SK-N-MC (cell line): ENCODE measurements around the gene TPRG1L.

Source experiments
- DNase-seq: peaks from one replicate; pipeline ENCODE4 v3.0.0-alpha.2; 2011; ENCODE audit warnings: low read depth, low spot score
- H3K27ac ChIP-seq: fragments of 200-600 bp; sonication (generic); 2 replicates; pipeline ENCODE4 v1.5.1; 2016; ENCODE audit warnings: mixed run types
- H3K36me3 ChIP-seq: fragments of 200-600 bp; sonication (generic); 2 replicates; pipeline ENCODE4 v1.6.1; 2017; ENCODE audit warnings: antibody characterized with exemption, low read length, mixed read lengths; ENCODE audit not compliant: insufficient read depth
- H3K4me3 ChIP-seq: fragments of 200-600 bp; sonication (generic); 2 replicates; pipeline ENCODE4 v1.5.1; 2016
- H3K9ac ChIP-seq: fragments of 200-600 bp; sonication (generic); 2 replicates; pipeline ENCODE4 v1.8.0; 2017; ENCODE audit warnings: mixed run types, mixed read lengths; ENCODE audit not compliant: insufficient read length
- H3K9me3 ChIP-seq: fragments of 200-600 bp; sonication (generic); 2 replicates; pipeline ENCODE4 v1.6.1; 2017; ENCODE audit warnings: low read depth, mild to moderate bottlenecking, antibody characterized with exemption, low read length, moderate library complexity, mixed read lengths
- EZH2 ChIP-seq: fragments of 200-600 bp; sonication (generic); IDR thresholded peaks from one replicate; pipeline ENCODE4 v1.6.1; 2017; ENCODE audit warnings: antibody characterized with exemption
- FOXP2 ChIP-seq: optimal IDR thresholded peaks from 2 replicates; pipeline ENCODE3; 2011; ENCODE audit warnings: mild to moderate bottlenecking, moderate library complexity; ENCODE audit not compliant: insufficient read depth; ENCODE audit errors: extremely low read length, control extremely low read depth
- POLR2AphosphoS5 ChIP-seq: IDR thresholded peaks from 2 replicates; pipeline ENCODE4 v1.6.1; 2012; ENCODE audit warnings: mild to moderate bottlenecking, low read depth, low read length, borderline replicate concordance

TPRG1L gene

DNA sequence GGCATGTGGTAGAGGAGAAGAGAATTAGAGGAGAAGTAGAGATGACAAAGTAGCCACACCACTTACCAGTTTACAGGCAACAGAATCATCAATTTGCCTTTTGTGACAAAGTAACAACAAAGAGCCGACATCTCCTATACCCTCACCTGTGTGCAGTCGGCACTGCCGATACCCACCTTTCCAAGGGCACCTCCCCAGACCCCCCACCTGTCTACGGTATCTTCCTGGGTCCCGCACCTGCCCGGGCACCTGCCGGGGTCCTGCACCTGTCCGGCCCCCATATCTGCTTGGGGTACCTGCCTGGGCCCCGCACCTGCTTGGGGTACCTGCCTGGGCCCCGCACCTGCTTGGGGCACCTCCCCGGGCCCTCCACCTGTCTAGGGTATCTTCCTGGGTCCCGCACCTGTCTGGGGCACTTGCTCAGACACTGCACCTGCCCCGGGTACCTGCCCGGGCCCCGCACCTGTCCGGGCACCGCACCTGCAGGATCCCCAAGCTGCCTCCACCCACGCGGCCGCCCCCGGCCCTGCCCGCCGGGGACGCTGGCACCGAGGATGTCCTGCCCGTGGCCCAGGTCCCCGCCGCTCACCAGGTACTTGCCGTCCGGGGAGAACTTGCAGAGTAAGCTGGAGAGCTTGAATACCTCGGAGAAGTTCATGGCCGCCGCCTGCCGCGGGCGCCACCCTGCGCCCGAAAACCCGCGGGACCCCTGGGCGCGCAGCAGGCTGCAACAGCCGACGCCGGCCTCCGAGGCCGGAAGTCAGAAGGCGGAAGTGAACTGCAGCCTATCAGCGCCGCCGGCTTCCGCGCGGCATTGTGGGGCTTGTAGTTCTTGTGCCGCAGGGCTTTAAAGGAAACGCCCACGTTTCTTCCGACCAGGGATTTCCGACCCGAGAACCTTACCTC, 24.8 kb downstream of the TPRG1L start, which contains the start of gene WRAP73:
TSS of gene WRAP73 (minus strand) at position 762 of the 906 bp plus-strand sequence. CDS start at position 658, 104 bp downstream.
- peak within 1 kb of the TSS; percentile 94 for H3K4me3 ChIP-seq
- H3K9me3 ChIP-seq = no peaks in the 10 kb centered on the region
- no peak within 1 kb of the TSS for H3K27ac ChIP-seq
- TF ChIP-seq POLR2AphosphoS5 = peak; percentile 90
- no peak for TF ChIP-seq EZH2
- H3K9ac ChIP-seq = peak within 1 kb of the TSS; percentile 88
- H3K36me3 ChIP-seq = peaks cover 14% of the 10 kb centered on the region
- DNase-seq = peak; percentile 56

DNA sequence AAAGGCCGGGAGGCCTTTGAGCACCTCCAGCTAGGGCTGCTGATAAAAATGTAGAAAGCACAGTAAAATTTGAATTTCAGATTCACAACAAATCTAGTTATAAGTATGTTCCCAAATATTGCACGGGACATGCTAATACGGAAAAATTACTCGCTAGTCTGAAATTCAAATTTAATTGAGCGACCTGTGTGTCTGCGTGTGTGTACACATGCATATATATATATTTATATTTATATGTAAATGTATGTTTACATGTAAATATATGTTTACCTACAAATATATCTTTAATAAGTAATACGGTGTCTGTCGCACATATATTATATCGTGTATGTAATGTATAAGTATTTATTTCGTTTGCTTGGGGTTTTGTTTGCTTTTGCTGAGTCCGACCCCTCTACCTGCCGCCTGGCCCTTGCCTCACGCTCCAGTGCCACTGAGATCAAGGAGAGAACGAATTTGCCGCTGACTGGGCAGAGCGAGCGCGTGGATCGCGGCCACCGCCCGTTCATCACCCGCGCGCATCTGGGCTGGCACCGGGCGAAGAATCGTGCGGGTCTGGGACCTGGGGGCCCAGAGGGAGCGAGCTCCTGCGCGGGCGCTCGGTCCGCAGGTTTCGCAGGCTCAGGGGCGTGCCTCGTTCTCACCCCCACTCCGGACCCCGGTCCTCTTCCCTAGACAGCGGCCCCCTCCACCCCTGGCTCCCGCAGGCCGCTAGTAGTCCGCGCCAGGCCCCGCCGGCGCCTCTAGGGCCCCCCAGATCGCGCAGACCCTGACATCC, 25.6 kb downstream of the TPRG1L start:
- TF ChIP-seq FOXP2 (no peak), EZH2 (no peak), POLR2AphosphoS5 (no peak)
- Histone ChIP-seq H3K9ac (no peak overlapping the region), H3K4me3 (peak overlapping the region; percentile 94), H3K36me3 (peaks cover 12% of the 10 kb centered on the region), H3K27ac (no peak overlapping the region), H3K9me3 (no peaks in the 10 kb centered on the region)
- peak; percentile 1 for DNase-seq

GRCh38 chr1:3651026-3651929, 26.5 kb downstream of the TPRG1L start:
- no peak for DNase-seq
- Histone ChIP-seq H3K4me3 (no peak overlapping the region; the same call in 1 of the 2 replicates), H3K9ac (no peak overlapping the region), H3K9me3 (no peaks in the 10 kb centered on the region), H3K36me3 (peaks cover 6% of the 10 kb centered on the region), H3K27ac (no peak overlapping the region)
- TF ChIP-seq EZH2 (no peak), FOXP2 (no peak), POLR2AphosphoS5 (no peak)

GRCh38 chr1:3651930-3652547, 27.2 kb downstream of the TPRG1L start, which contains the start of gene TP73:
Gene TP73, plus strand, starts transcription at chr1:3652516. Its CDS starts 29,850 bp downstream, at chr1:3682366.
- H3K27ac ChIP-seq = no peak within 1 kb of the TSS
- H3K9ac ChIP-seq = no peak within 1 kb of the TSS
- peak within 1 kb of the TSS; percentile 40 for H3K4me3 ChIP-seq
- no peak for TF ChIP-seq EZH2
- no peak for TF ChIP-seq FOXP2
- TF ChIP-seq POLR2AphosphoS5 = no peak
- peaks cover 6% of the 10 kb centered on the region for H3K36me3 ChIP-seq
- no peak for DNase-seq
- no peaks in the 10 kb centered on the region for H3K9me3 ChIP-seq

- DNase-seq = no peak
- peaks cover 4% of the 10 kb centered on the region; the same call in 1 of the 2 replicates for H3K36me3 ChIP-seq
- TF ChIP-seq EZH2 (no peak), FOXP2 (no peak), POLR2AphosphoS5 (no peak)
- H3K27ac ChIP-seq = no peak overlapping the region
- H3K9ac ChIP-seq = no peak overlapping the region
- no peak overlapping the region for H3K4me3 ChIP-seq
- no peaks in the 10 kb centered on the region for H3K9me3 ChIP-seq
Observed at GRCh38 chr1:3652548-3653285, 27.9 kb downstream of the TPRG1L start.

DNA sequence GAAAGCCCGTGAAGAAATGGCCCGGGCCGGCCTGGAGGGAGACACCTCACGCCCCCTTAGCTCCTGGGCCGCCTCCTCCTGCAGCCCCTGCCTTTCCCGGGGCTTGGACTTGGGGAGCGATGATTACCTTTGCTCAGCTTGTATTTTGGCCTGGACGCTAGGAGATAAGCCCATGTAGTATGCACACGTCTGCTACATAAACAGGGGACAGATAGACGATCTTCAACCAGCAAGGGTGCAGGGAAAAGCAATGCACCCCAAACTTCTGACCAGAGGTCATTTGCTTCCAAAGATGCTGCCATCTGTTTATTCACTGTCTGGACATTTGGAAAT, 28.4 kb downstream of the TPRG1L start:
- no peaks in the 10 kb centered on the region for H3K9me3 ChIP-seq
- H3K36me3 ChIP-seq = no peaks in the 10 kb centered on the region
- H3K9ac ChIP-seq = no peak overlapping the region
- H3K27ac ChIP-seq = no peak overlapping the region
- no peak overlapping the region for H3K4me3 ChIP-seq
- DNase-seq = no peak
- TF ChIP-seq POLR2AphosphoS5 = no peak
- no peak for TF ChIP-seq FOXP2
- no peak for TF ChIP-seq EZH2
